ENCODE data around the gene GFRA4.

GFRA4 gene

DNA sequence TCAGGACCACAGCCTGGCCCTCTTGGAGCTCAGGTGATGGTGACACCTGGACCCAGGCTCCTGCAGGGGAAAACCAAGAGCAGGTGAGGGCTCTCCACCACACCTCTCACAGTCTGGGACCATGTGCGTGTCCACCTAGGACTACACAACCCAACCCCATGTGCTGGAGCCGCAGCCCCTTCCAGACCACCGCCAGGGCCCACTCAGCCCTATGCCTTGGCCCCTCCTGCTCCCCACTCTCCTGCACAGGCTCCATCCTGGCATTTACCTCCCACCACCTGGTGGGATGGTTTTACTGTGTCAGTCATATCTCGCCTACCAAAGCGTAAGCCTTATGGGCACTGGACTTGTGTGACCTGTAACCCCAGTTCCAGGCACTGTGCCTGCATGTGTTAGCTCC is 31.7 kb upstream of the GFRA4 start:
- Histone ChIP-seq H3K27ac (ENCODE audit: extremely low read depth, low read depth, low read length) (no peak overlapping the region), H3K9me3 (ENCODE audit: control insufficient read depth, insufficient read depth, low read depth, low read length) (no peaks in the 10 kb centered on the region), H3K4me1 (ENCODE audit: control insufficient read depth, insufficient read depth, low read length) (no peaks in the 10 kb centered on the region), H3K36me3 (ENCODE audit: control insufficient read depth in 2 of 2, insufficient read depth in 1 of 2, low read length in 2 of 2) (no peaks in the 10 kb centered on the region), H3K4me3 (ENCODE audit: low read depth, low read length) (no peak overlapping the region)
- ChIA-PET CTCF (interaction anchor here (0.7 to 4.3 kb wide), 7 partner anchors 13 to 131 kb away, joined by 3 to 28 read pairs (median 5); no protein-coding TSS in a partner anchor), POLR2A (no interaction called here)
- TF ChIP-seq ZNF792 (tag by site-specific recombination; IDR thresholded peaks at IDR 0.05) (no peak), ZNF473 (tag by site-specific recombination; IDR thresholded peaks at IDR 0.05) (no peak), ZNF654 (tag by site-specific recombination; IDR thresholded peaks at IDR 0.05; ENCODE audit: low read depth) (no peak), ZBTB11 (tag by site-specific recombination; conservative IDR thresholded peaks at IDR 0.05; ENCODE audit: low read depth) (no peak), ZNF707 (tag by site-specific recombination; IDR thresholded peaks at IDR 0.05) (no peak), ZNF830 (tag by site-specific recombination; IDR thresholded peaks at IDR 0.05; ENCODE audit: low read depth) (no peak), SP2 (tag by site-specific recombination; IDR thresholded peaks at IDR 0.05) (no peak), ZBTB48 (tag by site-specific recombination; IDR thresholded peaks at IDR 0.05) (no peak), ZSCAN30 (tag by site-specific recombination; IDR thresholded peaks at IDR 0.05) (no peak), MYNN (tag by site-specific recombination; IDR thresholded peaks at IDR 0.05; ENCODE audit: borderline replicate concordance) (no peak), ZNF530 (tag by site-specific recombination; IDR thresholded peaks at IDR 0.05; ENCODE audit: low read depth) (no peak)
- TF ChIP-seq, protein P1, sequence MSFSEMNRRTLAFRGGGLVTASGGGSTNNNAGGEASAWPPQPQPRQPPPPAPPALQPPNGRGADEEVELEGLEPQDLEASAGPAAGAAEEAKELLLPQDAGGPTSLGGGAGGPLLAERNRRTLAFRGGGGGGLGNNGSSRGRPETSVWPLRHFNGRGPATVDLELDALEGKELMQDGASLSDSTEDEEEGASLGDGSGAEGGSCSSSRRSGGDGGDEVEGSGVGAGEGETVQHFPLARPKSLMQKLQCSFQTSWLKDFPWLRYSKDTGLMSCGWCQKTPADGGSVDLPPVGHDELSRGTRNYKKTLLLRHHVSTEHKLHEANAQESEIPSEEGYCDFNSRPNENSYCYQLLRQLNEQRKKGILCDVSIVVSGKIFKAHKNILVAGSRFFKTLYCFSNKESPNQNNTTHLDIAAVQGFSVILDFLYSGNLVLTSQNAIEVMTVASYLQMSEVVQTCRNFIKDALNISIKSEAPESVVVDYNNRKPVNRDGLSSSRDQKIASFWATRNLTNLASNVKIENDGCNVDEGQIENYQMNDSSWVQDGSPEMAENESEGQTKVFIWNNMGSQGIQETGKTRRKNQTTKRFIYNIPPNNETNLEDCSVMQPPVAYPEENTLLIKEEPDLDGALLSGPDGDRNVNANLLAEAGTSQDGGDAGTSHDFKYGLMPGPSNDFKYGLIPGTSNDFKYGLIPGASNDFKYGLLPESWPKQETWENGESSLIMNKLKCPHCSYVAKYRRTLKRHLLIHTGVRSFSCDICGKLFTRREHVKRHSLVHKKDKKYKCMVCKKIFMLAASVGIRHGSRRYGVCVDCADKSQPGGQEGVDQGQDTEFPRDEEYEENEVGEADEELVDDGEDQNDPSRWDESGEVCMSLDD (tag by site-specific recombination; IDR thresholded peaks at IDR 0.05), result no peak
- TF ChIP-seq, protein P2, sequence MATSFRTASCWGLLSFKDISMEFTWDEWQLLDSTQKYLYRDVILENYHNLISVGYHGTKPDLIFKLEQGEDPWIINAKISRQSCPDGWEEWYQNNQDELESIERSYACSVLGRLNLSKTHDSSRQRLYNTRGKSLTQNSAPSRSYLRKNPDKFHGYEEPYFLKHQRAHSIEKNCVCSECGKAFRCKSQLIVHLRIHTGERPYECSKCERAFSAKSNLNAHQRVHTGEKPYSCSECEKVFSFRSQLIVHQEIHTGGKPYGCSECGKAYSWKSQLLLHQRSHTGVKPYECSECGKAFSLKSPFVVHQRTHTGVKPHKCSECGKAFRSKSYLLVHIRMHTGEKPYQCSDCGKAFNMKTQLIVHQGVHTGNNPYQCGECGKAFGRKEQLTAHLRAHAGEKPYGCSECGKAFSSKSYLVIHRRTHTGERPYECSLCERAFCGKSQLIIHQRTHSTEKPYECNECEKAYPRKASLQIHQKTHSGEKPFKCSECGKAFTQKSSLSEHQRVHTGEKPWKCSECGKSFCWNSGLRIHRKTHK (tag by site-specific recombination; IDR thresholded peaks at IDR 0.05), result no peak
- TF ChIP-seq, protein P3, sequence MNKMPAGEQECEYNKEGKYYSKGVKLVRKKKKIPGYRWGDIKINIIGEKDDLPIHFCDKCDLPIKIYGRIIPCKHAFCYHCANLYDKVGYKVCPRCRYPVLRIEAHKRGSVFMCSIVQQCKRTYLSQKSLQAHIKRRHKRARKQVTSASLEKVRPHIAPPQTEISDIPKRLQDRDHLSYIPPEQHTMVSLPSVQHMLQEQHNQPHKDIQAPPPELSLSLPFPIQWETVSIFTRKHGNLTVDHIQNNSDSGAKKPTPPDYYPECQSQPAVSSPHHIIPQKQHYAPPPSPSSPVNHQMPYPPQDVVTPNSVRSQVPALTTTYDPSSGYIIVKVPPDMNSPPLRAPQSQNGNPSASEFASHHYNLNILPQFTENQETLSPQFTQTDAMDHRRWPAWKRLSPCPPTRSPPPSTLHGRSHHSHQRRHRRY (tag by site-specific recombination; IDR thresholded peaks at IDR 0.05), result no peak

DNA sequence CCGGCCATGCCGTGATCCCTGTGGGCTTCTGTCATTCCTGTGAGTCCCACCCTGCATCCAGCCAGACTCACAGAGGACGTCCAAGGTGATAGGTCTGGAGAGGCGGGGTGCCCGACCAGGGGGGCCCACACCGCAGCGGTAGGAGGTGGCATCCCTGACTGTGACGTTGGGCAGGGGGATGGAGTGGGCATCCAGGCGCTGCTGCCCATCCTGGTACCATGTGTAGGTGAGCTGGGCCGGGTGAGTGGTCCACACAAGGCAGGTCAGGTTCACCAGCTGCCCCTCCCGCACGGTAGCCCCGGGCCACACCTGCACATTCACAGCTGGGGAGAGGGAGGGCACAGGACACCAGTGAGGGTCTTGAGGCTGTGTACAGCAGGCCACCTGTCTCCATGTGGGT is 30.2 kb upstream of the GFRA4 start:
- ChIA-PET POLR2A (interaction anchor here (0.6 kb wide), 1 partner anchor 103 kb away, joined by 5 read pairs; the partner anchor contains the start of gene CDC25B), CTCF (interaction anchor here (0.5 to 4.3 kb wide), 5 partner anchors 15 to 446 kb away, joined by 3 to 28 read pairs (median 4); partner anchors contain the start of gene SIGLEC1)

More for the DNA sequence above, 30.2 kb upstream of the GFRA4 start:
- H3K9me3 ChIP-seq (ENCODE audit: control insufficient read depth, insufficient read depth, low read depth, low read length), result no peaks in the 10 kb centered on the region
- no peaks in the 10 kb centered on the region for H3K36me3 ChIP-seq (ENCODE audit: control insufficient read depth in 2 of 2, insufficient read depth in 1 of 2, low read length in 2 of 2)
- no peaks in the 10 kb centered on the region for H3K4me1 ChIP-seq (ENCODE audit: control insufficient read depth, insufficient read depth, low read length)
- no peak overlapping the region for H3K27ac ChIP-seq (ENCODE audit: extremely low read depth, low read depth, low read length)
- H3K4me3 ChIP-seq (ENCODE audit: low read depth, low read length), result no peak overlapping the region
- TF ChIP-seq ZNF510 (tag by site-specific recombination; IDR thresholded peaks at IDR 0.05; ENCODE audit: insufficient replicate concordance) (no peak), ZNF48 (tag by site-specific recombination; IDR thresholded peaks at IDR 0.05) (no peak), ZNF521 (tag by site-specific recombination; IDR thresholded peaks at IDR 0.05) (no peak), ZNF549 (tag by site-specific recombination; IDR thresholded peaks at IDR 0.05) (no peak), ZBTB21 (tag by site-specific recombination; IDR thresholded peaks at IDR 0.05) (no peak), ZNF404 (tag by site-specific recombination; IDR thresholded peaks at IDR 0.05) (no peak), ZSCAN16 (tag by site-specific recombination; IDR thresholded peaks at IDR 0.05) (no peak), ZNF530 (tag by site-specific recombination; IDR thresholded peaks at IDR 0.05; ENCODE audit: low read depth) (no peak), ZNF16 (tag by site-specific recombination; IDR thresholded peaks at IDR 0.05; ENCODE audit: low read depth) (no peak), SCRT1 (tag by site-specific recombination; IDR thresholded peaks at IDR 0.05; ENCODE audit: borderline replicate concordance) (no peak), ZNF350 (tag by site-specific recombination; IDR thresholded peaks at IDR 0.05) (no peak)
- TF ChIP-seq, protein P4, sequence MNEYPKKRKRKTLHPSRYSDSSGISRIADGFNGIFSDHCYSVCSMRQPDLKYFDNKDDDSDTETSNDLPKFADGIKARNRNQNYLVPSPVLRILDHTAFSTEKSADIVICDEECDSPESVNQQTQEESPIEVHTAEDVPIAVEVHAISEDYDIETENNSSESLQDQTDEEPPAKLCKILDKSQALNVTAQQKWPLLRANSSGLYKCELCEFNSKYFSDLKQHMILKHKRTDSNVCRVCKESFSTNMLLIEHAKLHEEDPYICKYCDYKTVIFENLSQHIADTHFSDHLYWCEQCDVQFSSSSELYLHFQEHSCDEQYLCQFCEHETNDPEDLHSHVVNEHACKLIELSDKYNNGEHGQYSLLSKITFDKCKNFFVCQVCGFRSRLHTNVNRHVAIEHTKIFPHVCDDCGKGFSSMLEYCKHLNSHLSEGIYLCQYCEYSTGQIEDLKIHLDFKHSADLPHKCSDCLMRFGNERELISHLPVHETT (tag by site-specific recombination; IDR thresholded peaks at IDR 0.05), result no peak
